ENCODE data around the gene RACGAP1. TPM values are rescaled to one million over a fixed set of nuclear protein-coding genes. Genes with fewer than 3 reads are reported as not detected.

The RACGAP1 gene
- total and polyA plus RNA-seq, 2 experiments from 2014 or later = 19.0 to 52.8 TPM

- Mint-ChIP-seq H3K9me3 (no peaks in the 10 kb centered on the region), H3K27me3 (ENCODE audit: insufficient read depth, low read depth, poor library complexity) (peaks cover 12% of the 10 kb centered on the region), H3K36me3 (ENCODE audit: low read depth) (no peaks in the 10 kb centered on the region), H3K27ac (no peak overlapping the region), H3K4me3 (no peak overlapping the region; the same call in 2 of the 3 replicates), H3K4me1 (peaks cover 15% of the 10 kb centered on the region)
- ATAC-seq = no peak
- H3K36me3 ChIP-seq (ENCODE audit: insufficient read depth) = no peaks in the 10 kb centered on the region
- H4K20me1 ChIP-seq (replicated peaks; ENCODE audit: insufficient read depth) = no peaks in the 10 kb centered on the region
- H3K27ac ChIP-seq (ENCODE audit: low read depth) = no peak overlapping the region
- no peak overlapping the region for H2AFZ ChIP-seq
- H3K4me1 ChIP-seq (ENCODE audit: insufficient read depth) = peaks cover 28% of the 10 kb centered on the region
- DNase-seq (ENCODE audit: low spot score) = no peak
- H3K9me2 ChIP-seq (ENCODE audit: insufficient read depth) = no peaks in the 10 kb centered on the region
- no peak overlapping the region for H3K4me2 ChIP-seq
- H3F3A ChIP-seq (replicated peaks; ENCODE audit: low read depth) = no peaks in the 10 kb centered on the region
- no peaks in the 10 kb centered on the region for H3K79me2 ChIP-seq (replicated peaks; ENCODE audit: insufficient read depth)
- TF ChIP-seq EZH2phosphoT487 (IDR thresholded peaks at IDR 0.05; ENCODE audit: unreplicated experiment) (no peak), ZNF331 (CRISPR knock-in tag; IDR thresholded peaks at IDR 0.05; ENCODE audit: low read depth) (no peak), CREB1 (CRISPR knock-in tag; IDR thresholded peaks at IDR 0.05; ENCODE audit: low read depth) (no peak), JUNB (IDR thresholded peaks at IDR 0.05; ENCODE audit: unreplicated experiment) (no peak), ETS1 (IDR thresholded peaks at IDR 0.05) (no peak), ZNF114 (CRISPR knock-in tag; IDR thresholded peaks at IDR 0.05) (no peak), STAT1 (IDR thresholded peaks at IDR 0.05; ENCODE audit: unreplicated experiment) (no peak), NANOG (IDR thresholded peaks at IDR 0.05; ENCODE audit: borderline replicate concordance) (no peak), REST (IDR thresholded peaks at IDR 0.05; ENCODE audit: unreplicated experiment) (no peak), POLR2AphosphoS5 (IDR thresholded peaks at IDR 0.05; ENCODE audit: low read depth) (no peak), ZNF462 (CRISPR knock-in tag; IDR thresholded peaks at IDR 0.05) (no peak), CTCF (conservative IDR thresholded peaks at IDR 0.05; ENCODE audit: low read depth in 2 of 2) (no peak), EZH2 (IDR thresholded peaks at IDR 0.05; ENCODE audit: low read depth, unreplicated experiment) (no peak)
- H3K4me3 ChIP-seq = no peak overlapping the region
- H3K27me3 ChIP-seq (ENCODE audit: insufficient read depth) = peaks cover 23% of the 10 kb centered on the region
Measured at GRCh38 chr12:49951411-49952240, 73.7 kb downstream of the RACGAP1 start.

Data from GM23338 (cell line).